ENCODE measurements around the gene NWD2.
A peak's percentile ranks its signal among the peaks of the same experiment; 100 is the strongest.
"Not testable (repeated sequence)": the region's sequence is repeated elsewhere in the genome, so short reads cannot be mapped to it uniquely, and the experiment has no call there.

Gene NWD2

GRCh38 chr4:37467824-37468223 is 223.3 kb downstream of the NWD2 start:
- FAIRE-seq = no peak

- no peak for FAIRE-seq
Observed at GRCh38 chr4:37469286-37469685, 224.7 kb downstream of the NWD2 start.

- peak; percentile 5 for FAIRE-seq
Observed at GRCh38 chr4:37470245-37470644, 225.7 kb downstream of the NWD2 start.

- FAIRE-seq = no peak
Observed at GRCh38 chr4:37471093-37471492, 226.6 kb downstream of the NWD2 start.

GRCh38 chr4:37471971-37472370 is 227.4 kb downstream of the NWD2 start:
- no peak for FAIRE-seq

GRCh38 chr4:37473807-37474206 is 229.3 kb downstream of the NWD2 start:
- no peak for FAIRE-seq

GRCh38 chr4:37475087-37475486 is 230.5 kb downstream of the NWD2 start:
- FAIRE-seq = no peak

- no peak for FAIRE-seq
Observed at GRCh38 chr4:37475776-37476175, 231.2 kb downstream of the NWD2 start.

- peak; percentile 56 for FAIRE-seq
Observed at GRCh38 chr4:37476256-37476655, 231.7 kb downstream of the NWD2 start.

GRCh38 chr4:37476691-37477090 is 232.1 kb downstream of the NWD2 start:
- FAIRE-seq = no peak

- no peak for FAIRE-seq
Observed at GRCh38 chr4:37477126-37477525, 232.6 kb downstream of the NWD2 start.

GRCh38 chr4:37478151-37478550 is 233.6 kb downstream of the NWD2 start:
- FAIRE-seq = peak; percentile 76

GRCh38 chr4:37480509-37480908 is 236.0 kb downstream of the NWD2 start:
- FAIRE-seq = no peak

- no peak for FAIRE-seq
Observed at GRCh38 chr4:37481547-37482122, 237.1 kb downstream of the NWD2 start.

- no peak for FAIRE-seq
Observed at GRCh38 chr4:37482236-37482913, 237.8 kb downstream of the NWD2 start.

GRCh38 chr4:37483610-37484009 is 239.1 kb downstream of the NWD2 start:
- no peak for FAIRE-seq

GRCh38 chr4:37486166-37486565 is 241.6 kb downstream of the NWD2 start:
- peak; percentile 85 for FAIRE-seq

- no peak for FAIRE-seq
Observed at GRCh38 chr4:37487668-37488067, 243.1 kb downstream of the NWD2 start.

- FAIRE-seq = peak; percentile 92
Observed at GRCh38 chr4:37489697-37490096, 245.2 kb downstream of the NWD2 start.

GRCh38 chr4:37490391-37491347 is 246.1 kb downstream of the NWD2 start:
- FAIRE-seq = no peak

- not testable (repeated sequence) for FAIRE-seq
Observed at GRCh38 chr4:37495353-37495752, 250.8 kb downstream of the NWD2 start.

All from islet of Langerhans (tissue), 1 donor.